Measurements from ENCODE around the gene BTBD18. TPM values are rescaled to one million over a fixed set of nuclear protein-coding genes. Genes with fewer than 3 reads are reported as not detected.

BTBD18 gene, protein sequence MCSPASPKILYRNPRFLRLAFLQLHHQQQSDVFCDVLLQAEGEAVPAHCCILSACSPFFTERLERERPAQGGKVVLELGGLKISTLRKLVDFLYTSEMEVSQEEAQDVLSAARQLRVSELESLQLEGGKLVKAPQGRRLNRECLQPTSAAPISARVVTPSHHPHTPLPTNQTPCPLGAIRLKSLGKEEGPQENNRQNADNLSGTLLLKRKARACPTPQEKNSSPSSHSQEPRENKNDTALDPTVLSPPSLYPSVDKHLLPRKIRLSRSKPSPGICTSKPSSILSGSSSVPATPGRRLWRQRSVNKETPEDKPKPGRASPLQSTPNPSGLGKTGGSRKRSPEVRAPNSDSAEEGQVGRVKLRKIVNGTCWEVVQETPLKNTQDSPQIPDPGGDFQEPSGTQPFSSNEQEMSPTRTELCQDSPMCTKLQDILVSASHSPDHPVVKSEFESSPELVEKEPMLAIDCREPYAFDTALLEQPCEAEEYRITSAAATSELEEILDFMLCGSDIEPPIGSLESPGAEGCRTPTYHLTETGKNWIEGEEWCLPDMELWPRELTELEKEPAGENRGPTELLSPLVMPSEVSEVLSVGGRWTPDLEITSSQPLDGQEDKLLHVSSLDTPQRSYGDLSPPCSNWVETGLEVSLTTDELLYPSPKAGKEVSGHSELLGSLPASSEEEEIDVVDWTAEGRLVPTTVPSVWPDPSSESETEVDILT
- total RNA-seq (1 to 10 TPM; 3.1 to 7.2 TPM), polyA plus RNA-seq (ENCODE audit: insufficient read depth, low read depth, low replicate concordance) (2.8 TPM)
- long read RNA-seq, donor 1 = 0 reads
- long read RNA-seq, donor 2 = 0 reads

DNA sequence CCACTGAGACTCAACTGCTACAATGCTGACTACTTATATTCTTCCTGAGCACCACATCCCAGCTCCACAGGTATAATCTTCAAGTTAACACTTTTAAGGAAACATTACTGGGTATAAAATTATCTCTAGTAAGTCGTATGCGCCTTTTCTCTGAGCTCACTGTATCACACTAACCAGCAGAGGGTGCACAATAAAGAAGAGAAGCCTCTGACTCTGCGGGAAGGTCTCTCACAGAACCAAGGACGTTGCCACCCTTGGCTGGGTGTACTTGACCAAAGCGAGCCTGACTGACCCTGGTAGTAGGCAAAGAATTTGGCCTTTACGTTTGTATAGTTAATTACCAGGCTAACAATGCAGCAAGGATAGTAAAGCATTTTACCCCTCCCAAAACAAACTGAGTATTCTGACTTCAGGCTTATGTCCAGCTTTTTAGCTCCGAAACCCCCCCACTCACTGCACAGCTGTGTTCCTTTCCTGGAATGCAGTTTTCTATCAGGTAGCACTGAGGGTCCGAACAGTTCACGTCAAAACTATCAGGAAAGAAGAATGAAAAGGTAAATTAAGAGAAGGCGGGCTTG, at the start of gene BTBD18:
Gene BTBD18, minus strand, starts transcription at position 144 of the 578 bp plus-strand sequence. CDS start 631 bp downstream, outside the sequence.
- Histone ChIP-seq H3K4me3 (peak within 1 kb of the TSS; percentile 41 to 54), H3K4me1 (peaks cover 4% of the 10 kb centered on the region), H3K9me3 (no peaks in the 10 kb centered on the region), H3K27ac (no peak within 1 kb of the TSS), H3K27me3 (no peaks in the 10 kb centered on the region), H3K36me3 (ENCODE audit: low read depth, missing control alignments) (no peaks in the 10 kb centered on the region)
- TF ChIP-seq, protein P1, sequence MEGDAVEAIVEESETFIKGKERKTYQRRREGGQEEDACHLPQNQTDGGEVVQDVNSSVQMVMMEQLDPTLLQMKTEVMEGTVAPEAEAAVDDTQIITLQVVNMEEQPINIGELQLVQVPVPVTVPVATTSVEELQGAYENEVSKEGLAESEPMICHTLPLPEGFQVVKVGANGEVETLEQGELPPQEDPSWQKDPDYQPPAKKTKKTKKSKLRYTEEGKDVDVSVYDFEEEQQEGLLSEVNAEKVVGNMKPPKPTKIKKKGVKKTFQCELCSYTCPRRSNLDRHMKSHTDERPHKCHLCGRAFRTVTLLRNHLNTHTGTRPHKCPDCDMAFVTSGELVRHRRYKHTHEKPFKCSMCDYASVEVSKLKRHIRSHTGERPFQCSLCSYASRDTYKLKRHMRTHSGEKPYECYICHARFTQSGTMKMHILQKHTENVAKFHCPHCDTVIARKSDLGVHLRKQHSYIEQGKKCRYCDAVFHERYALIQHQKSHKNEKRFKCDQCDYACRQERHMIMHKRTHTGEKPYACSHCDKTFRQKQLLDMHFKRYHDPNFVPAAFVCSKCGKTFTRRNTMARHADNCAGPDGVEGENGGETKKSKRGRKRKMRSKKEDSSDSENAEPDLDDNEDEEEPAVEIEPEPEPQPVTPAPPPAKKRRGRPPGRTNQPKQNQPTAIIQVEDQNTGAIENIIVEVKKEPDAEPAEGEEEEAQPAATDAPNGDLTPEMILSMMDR (IDR thresholded peaks at IDR 0.05) = peak in 2 of 3 experiments; percentile 29 to 33
- TF ChIP-seq POLR2A (IDR thresholded peaks at IDR 0.05) = no peak
- 24 to 45% methylated on average over 10 of the region's 10 CpGs for WGBS, 2 donors
- intact Hi-C loops (cut with DNase I; ENCODE audit: low total_unique reads) = no loop called here
- DNase-seq = peak; percentile 65

DNA sequence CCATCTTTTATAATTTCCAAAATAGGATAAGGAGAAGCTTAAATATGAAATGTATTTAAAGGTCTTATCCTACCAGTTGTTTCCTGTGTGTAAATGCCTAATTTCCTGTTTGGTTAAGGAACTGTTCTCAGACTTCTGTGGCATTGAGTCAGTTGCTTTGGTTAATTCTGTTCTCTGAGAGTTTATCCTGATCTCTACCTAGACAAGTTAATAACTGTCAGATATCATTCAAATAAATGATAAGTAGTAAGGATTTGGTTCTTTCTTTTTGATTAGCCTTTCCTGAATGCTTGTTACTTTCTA, 49.5 kb upstream of the BTBD18 start:
- intact Hi-C loops (cut with DNase I; ENCODE audit: low total_unique reads) = loop anchor here (10.0 kb wide), 1 partner anchor 56 kb away; the partner anchor contains the start of gene SELENOH
- no peaks in the 10 kb centered on the region for H3K36me3 ChIP-seq (ENCODE audit: low read depth, missing control alignments)
- no peak for TF ChIP-seq POLR2A (IDR thresholded peaks at IDR 0.05)
- TF ChIP-seq, protein P1 (IDR thresholded peaks at IDR 0.05) = no peak
- peak overlapping the region in 1 of 2 donors; percentile 19 for H3K27ac ChIP-seq
- H3K9me3 ChIP-seq = no peaks in the 10 kb centered on the region
- no peak overlapping the region for H3K4me3 ChIP-seq
- H3K27me3 ChIP-seq = no peaks in the 10 kb centered on the region
- DNase-seq = no peak
- peaks cover 35% of the 10 kb centered on the region for H3K4me1 ChIP-seq

DNA sequence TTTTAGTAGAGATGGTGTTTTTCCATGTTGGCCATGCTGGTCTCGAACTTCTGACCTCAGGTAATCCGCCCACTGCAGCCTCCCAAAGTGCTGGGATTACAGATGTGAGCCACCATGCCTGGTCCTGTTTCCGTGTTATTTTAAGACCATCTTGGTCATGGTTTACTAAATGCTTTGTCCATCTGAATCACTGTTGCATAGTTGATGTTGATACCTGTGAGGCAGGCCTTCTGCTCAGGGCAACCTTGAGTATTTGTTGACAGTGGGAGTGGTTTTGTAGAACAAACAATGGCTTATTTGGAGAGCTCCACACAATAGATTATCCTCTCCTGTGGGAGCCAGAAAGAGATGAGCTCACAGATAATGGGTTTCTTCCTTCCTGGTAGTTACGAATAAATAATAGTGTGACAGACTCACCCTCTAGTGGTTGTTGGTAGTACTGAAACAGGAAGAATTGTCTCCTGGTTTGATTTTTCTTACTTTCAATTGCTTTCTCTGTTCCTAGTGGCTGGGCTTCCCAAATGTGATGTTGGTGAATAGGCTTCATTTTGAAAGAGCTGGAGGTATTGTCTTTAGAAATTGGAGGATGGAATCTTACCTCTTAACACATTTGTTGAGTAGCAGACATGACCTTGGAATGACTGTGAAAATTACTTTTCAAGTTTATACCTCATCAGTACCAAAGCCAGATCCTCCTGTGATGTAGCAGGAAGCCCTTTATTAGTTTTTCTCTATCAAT, 49.0 kb upstream of the BTBD18 start:
- intact Hi-C loops (cut with DNase I; ENCODE audit: low total_unique reads) = loop anchor here (10.0 kb wide), 1 partner anchor 56 kb away; the partner anchor contains the start of gene SELENOH
- TF ChIP-seq POLR2A (IDR thresholded peaks at IDR 0.05) = no peak
- TF ChIP-seq, protein P1 (IDR thresholded peaks at IDR 0.05) = peak; percentile 84 to 93 (median 90)
- WGBS, 2 donors = 59 to 70% methylated on average over 4 of the region's 4 CpGs
- DNase-seq = no peak
- Histone ChIP-seq H3K27me3 (no peaks in the 10 kb centered on the region), H3K9me3 (no peaks in the 10 kb centered on the region), H3K27ac (peak overlapping the region; percentile 19 to 28), H3K4me1 (peaks cover 35% of the 10 kb centered on the region), H3K4me3 (no peak overlapping the region), H3K36me3 (ENCODE audit: low read depth, missing control alignments) (no peaks in the 10 kb centered on the region)

DNA sequence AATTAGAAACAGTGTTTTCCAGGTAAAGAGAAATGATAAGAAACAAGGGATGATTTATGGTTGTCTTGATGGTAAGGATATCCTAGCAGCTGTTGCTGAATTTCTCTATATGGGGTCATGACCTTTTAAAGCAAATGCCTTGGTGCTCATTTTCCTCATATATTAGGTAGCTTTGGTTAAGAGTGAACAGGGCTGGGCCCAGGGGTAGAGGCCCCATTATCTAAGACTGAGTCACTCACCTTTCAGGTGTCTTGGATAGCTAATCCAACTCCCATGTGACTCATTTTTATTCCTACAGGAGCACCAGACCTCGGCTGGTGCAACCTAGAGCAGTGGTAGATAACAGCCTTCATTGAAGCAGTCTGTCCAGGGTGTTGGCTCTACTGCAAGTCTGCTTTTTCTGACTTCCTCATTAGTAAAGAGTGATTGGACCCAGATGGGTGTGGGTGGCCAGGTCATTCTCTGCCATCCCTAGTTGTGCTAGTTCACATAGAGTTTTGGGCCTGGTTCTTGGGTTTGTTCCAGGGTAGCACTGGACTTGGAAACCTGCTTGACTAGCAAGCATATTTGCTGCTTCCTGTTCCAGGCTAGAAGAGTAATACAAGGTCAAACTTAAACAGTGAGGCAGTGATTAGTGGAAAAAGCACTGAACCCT, 47.4 kb upstream of the BTBD18 start:
- DNase-seq = peak; percentile 47
- Histone ChIP-seq H3K4me3 (no peak overlapping the region), H3K27me3 (no peaks in the 10 kb centered on the region), H3K27ac (peak overlapping the region in 1 of 2 donors; percentile 26), H3K9me3 (no peaks in the 10 kb centered on the region), H3K4me1 (peaks cover 36% of the 10 kb centered on the region), H3K36me3 (ENCODE audit: low read depth, missing control alignments) (no peaks in the 10 kb centered on the region)
- intact Hi-C loops (cut with DNase I; ENCODE audit: low total_unique reads) = no loop called here
- WGBS, 2 donors = 10 to 46% methylated on average over 1 of the region's 1 CpG
- no peak for TF ChIP-seq POLR2A (IDR thresholded peaks at IDR 0.05)
- TF ChIP-seq, protein P1 (IDR thresholded peaks at IDR 0.05) = no peak

All from testis (tissue), 5 donors.